Liver (tissue), 9 donors: Measurements from ENCODE around the gene CFAP44. TPM values are rescaled to one million over a fixed set of nuclear protein-coding genes. Genes with fewer than 3 reads are reported as not detected.

Experiments used
- DNase-seq: peaks from one replicate; pipeline ENCODE4 v3.0.0-alpha.2; 2017; ENCODE audit warnings: low spot score
- H3K27ac ChIP-seq, 2 donors: one replicate each; pipeline ENCODE4 v1.7.0; 2013; ENCODE audit warnings: inconsistent platforms in 2 of 2, low read length in 2 of 2, control low read depth in 1 of 2, low read depth in 1 of 2, mild to moderate bottlenecking in 1 of 2
- H3K27me3 ChIP-seq, 4 donors: one replicate each; pipeline versions ENCODE4 v1.6.1 to v1.7.0; 2013; ENCODE audit warnings: low read length in 3 of 4, inconsistent platforms in 1 of 4, mild to moderate bottlenecking in 1 of 4, moderate library complexity in 1 of 4; ENCODE audit not compliant: control insufficient read depth in 4 of 4, insufficient read depth in 4 of 4
- H3K36me3 ChIP-seq, 4 donors: one replicate each; pipeline versions ENCODE4 v1.6.1 to v1.7.0; 2013; ENCODE audit warnings: low read length in 3 of 4, mild to moderate bottlenecking in 3 of 4, low read depth in 1 of 4, moderate library complexity in 1 of 4; ENCODE audit not compliant: control insufficient read depth in 4 of 4, insufficient read depth in 3 of 4
- H3K4me1 ChIP-seq, 4 donors: one replicate each; pipeline versions ENCODE4 v1.6.1 to v1.7.0; 2013; ENCODE audit warnings: low read length in 3 of 4, mild to moderate bottlenecking in 3 of 4, moderate library complexity in 1 of 4; ENCODE audit not compliant: control insufficient read depth in 4 of 4, insufficient read depth in 4 of 4
- H3K4me3 ChIP-seq, 3 donors: one replicate each; pipeline versions ENCODE4 v1.6.1 to v1.7.0; 2013; ENCODE audit warnings: low read length in 3 of 3, control low read depth in 1 of 3, low read depth in 1 of 3, mild to moderate bottlenecking in 1 of 3
- H3K9ac ChIP-seq, 2 donors: one replicate each; pipeline ENCODE4 v1.7.0; 2013; ENCODE audit warnings: low read length in 2 of 2, mild to moderate bottlenecking in 2 of 2, moderate library complexity in 2 of 2, control low read depth in 1 of 2, low read depth in 1 of 2
- H3K9me3 ChIP-seq, 4 donors: one replicate each; pipeline versions ENCODE4 v1.6.1 to v1.7.0; 2013; ENCODE audit warnings: low read length in 3 of 4; ENCODE audit not compliant: control insufficient read depth in 4 of 4
- EGR1 ChIP-seq, 2 donors: IDR thresholded peaks; 2 replicates each; pipeline ENCODE4 v1.6.1; 2016 to 2018; ENCODE audit warnings: antibody characterized with exemption in 2 of 2, low read depth in 2 of 2
- FOXA1 ChIP-seq: IDR thresholded peaks from 2 replicates; pipeline ENCODE4 v1.6.1; 2016; ENCODE audit warnings: antibody characterized with exemption
- FOXA2 ChIP-seq: IDR thresholded peaks from 2 replicates; pipeline ENCODE4 v1.6.1; 2016; ENCODE audit warnings: antibody characterized with exemption
- HNF4G ChIP-seq: IDR thresholded peaks from 2 replicates; pipeline ENCODE4 v1.6.1; 2016; ENCODE audit warnings: antibody characterized with exemption
- JUND ChIP-seq, 2 donors: IDR thresholded peaks; 2 replicates each; pipeline ENCODE4 v1.6.1; 2016; ENCODE audit warnings: antibody characterized with exemption in 2 of 2
- RXRA ChIP-seq, 2 donors: IDR thresholded peaks; 2 replicates each; pipeline ENCODE4 v1.6.1; 2017 to 2018; ENCODE audit warnings: antibody characterized with exemption in 2 of 2, mild to moderate bottlenecking in 1 of 2
- SP1 ChIP-seq: IDR thresholded peaks from 2 replicates; pipeline ENCODE4 v1.6.1; 2018; ENCODE audit warnings: antibody characterized with exemption, mild to moderate bottlenecking
- TAF1 ChIP-seq: conservative IDR thresholded peaks from 2 replicates; pipeline ENCODE4 v1.6.1; 2016; ENCODE audit warnings: antibody characterized with exemption, mild to moderate bottlenecking
- YY1 ChIP-seq: IDR thresholded peaks from 2 replicates; pipeline ENCODE4 v1.6.1; 2016; ENCODE audit warnings: antibody characterized with exemption, mild to moderate bottlenecking
- WGBS: extraction: QIAGEN DNeasy Blood & Tissue Kit; methylation state at CpG from one replicate; pipeline ENCODE4 v1.1.7; 2013; 5-methylcytosine and 5-hydroxymethylcytosine counted together
- polyA plus RNA-seq, 2 donors: library from polyadenylated mRNA; stranded (reverse) in 1 of 2; unstranded in 1 of 2; fragments of 200-250 nt in 1 of 2; fragments of >200 nt in 1 of 2; fragmentation: Nextera tagmentation in 1 of 2; extraction: Ambion mirVana in 1 of 2; gene quantifications; one replicate each; pipeline versions ENCODE4 v1.2.1 to v1.2.3, GENCODE V29; 2013 to 2015
- total RNA-seq, 2 donors: library from RNA; depleted of rRNA; stranded (reverse); fragments of >200 nt; gene quantifications; one replicate each; pipeline ENCODE4 v1.2.3, GENCODE V29; 2014
- TF ChIP-seq, protein P1 (sequence below): fragments of 150-350 bp; IDR thresholded peaks from 2 replicates; pipeline ENCODE4 v1.5.1; 2017; ENCODE audit warnings: improper control_type of control experiment, low read depth, low read length; ENCODE audit not compliant: missing input control
- TF ChIP-seq, protein P2 (sequence below): IDR thresholded peaks from 2 replicates; pipeline ENCODE4 v1.6.1; 2016; ENCODE audit warnings: antibody characterized with exemption
- TF ChIP-seq, protein P3 (sequence below): IDR thresholded peaks from 2 replicates; pipeline ENCODE4 v1.6.1; 2016; ENCODE audit warnings: antibody characterized with exemption, mild to moderate bottlenecking
- TF ChIP-seq, protein P4 (sequence below): IDR thresholded peaks from 2 replicates; pipeline ENCODE4 v1.6.1; 2016; ENCODE audit warnings: antibody characterized with exemption
- donor health status: healthy.
- donor health status: healthy.
- donor health status: healthy.
- donor health status: healthy.
- donor health status: healthy.

Gene CFAP44
- total and polyA plus RNA-seq, 4 donors = 0.56 to 7.6 (median 1.1) TPM

DNA sequence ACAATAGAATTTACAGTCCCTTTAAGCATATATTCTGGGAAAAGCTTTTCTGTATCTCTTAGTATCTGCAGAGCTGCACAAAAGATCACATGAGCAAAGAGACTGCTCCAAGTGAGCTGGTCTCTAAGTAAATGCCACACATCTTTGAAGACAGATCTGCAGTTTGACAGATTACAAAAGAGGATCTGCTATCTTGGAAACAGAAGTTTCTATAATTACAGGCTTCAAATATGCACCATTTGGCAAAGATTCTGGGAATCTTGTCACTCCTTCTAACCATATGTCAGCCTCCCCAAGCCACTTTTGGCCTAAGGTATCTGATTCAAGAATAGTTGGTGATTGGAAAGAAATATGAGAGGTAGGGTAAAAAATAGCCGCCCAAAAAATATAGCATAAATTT is 9.6 kb upstream of the CFAP44 start:
- Histone ChIP-seq H3K4me1 (no peaks in the 10 kb centered on the region), H3K4me3 (no peak overlapping the region), H3K9ac (no peak overlapping the region), H3K27ac (no peak overlapping the region), H3K27me3 (no peaks in the 10 kb centered on the region), H3K9me3 (no peaks in the 10 kb centered on the region), H3K36me3 (peaks cover 1 to 13% (median 6%) of the 10 kb centered on the region in 4 donors)
- no peak for DNase-seq
- TF ChIP-seq TAF1 (no peak), FOXA1 (no peak), YY1 (no peak), EGR1 (IDR thresholded peaks at IDR 0.05; ENCODE audit: low read depth in 2 of 2) (no peak), FOXA2 (no peak), SP1 (no peak), RXRA (IDR thresholded peaks at IDR 0.05) (no peak), HNF4G (no peak)
- TF ChIP-seq, protein P1, sequence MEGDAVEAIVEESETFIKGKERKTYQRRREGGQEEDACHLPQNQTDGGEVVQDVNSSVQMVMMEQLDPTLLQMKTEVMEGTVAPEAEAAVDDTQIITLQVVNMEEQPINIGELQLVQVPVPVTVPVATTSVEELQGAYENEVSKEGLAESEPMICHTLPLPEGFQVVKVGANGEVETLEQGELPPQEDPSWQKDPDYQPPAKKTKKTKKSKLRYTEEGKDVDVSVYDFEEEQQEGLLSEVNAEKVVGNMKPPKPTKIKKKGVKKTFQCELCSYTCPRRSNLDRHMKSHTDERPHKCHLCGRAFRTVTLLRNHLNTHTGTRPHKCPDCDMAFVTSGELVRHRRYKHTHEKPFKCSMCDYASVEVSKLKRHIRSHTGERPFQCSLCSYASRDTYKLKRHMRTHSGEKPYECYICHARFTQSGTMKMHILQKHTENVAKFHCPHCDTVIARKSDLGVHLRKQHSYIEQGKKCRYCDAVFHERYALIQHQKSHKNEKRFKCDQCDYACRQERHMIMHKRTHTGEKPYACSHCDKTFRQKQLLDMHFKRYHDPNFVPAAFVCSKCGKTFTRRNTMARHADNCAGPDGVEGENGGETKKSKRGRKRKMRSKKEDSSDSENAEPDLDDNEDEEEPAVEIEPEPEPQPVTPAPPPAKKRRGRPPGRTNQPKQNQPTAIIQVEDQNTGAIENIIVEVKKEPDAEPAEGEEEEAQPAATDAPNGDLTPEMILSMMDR = no peak
- TF ChIP-seq, protein P2, sequence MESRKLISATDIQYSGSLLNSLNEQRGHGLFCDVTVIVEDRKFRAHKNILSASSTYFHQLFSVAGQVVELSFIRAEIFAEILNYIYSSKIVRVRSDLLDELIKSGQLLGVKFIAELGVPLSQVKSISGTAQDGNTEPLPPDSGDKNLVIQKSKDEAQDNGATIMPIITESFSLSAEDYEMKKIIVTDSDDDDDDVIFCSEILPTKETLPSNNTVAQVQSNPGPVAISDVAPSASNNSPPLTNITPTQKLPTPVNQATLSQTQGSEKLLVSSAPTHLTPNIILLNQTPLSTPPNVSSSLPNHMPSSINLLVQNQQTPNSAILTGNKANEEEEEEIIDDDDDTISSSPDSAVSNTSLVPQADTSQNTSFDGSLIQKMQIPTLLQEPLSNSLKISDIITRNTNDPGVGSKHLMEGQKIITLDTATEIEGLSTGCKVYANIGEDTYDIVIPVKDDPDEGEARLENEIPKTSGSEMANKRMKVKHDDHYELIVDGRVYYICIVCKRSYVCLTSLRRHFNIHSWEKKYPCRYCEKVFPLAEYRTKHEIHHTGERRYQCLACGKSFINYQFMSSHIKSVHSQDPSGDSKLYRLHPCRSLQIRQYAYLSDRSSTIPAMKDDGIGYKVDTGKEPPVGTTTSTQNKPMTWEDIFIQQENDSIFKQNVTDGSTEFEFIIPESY = no peak
- TF ChIP-seq, protein P3, sequence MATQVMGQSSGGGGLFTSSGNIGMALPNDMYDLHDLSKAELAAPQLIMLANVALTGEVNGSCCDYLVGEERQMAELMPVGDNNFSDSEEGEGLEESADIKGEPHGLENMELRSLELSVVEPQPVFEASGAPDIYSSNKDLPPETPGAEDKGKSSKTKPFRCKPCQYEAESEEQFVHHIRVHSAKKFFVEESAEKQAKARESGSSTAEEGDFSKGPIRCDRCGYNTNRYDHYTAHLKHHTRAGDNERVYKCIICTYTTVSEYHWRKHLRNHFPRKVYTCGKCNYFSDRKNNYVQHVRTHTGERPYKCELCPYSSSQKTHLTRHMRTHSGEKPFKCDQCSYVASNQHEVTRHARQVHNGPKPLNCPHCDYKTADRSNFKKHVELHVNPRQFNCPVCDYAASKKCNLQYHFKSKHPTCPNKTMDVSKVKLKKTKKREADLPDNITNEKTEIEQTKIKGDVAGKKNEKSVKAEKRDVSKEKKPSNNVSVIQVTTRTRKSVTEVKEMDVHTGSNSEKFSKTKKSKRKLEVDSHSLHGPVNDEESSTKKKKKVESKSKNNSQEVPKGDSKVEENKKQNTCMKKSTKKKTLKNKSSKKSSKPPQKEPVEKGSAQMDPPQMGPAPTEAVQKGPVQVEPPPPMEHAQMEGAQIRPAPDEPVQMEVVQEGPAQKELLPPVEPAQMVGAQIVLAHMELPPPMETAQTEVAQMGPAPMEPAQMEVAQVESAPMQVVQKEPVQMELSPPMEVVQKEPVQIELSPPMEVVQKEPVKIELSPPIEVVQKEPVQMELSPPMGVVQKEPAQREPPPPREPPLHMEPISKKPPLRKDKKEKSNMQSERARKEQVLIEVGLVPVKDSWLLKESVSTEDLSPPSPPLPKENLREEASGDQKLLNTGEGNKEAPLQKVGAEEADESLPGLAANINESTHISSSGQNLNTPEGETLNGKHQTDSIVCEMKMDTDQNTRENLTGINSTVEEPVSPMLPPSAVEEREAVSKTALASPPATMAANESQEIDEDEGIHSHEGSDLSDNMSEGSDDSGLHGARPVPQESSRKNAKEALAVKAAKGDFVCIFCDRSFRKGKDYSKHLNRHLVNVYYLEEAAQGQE = no peak
- TF ChIP-seq, protein P4, sequence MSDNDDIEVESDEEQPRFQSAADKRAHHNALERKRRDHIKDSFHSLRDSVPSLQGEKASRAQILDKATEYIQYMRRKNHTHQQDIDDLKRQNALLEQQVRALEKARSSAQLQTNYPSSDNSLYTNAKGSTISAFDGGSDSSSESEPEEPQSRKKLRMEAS = no peak
- 100% methylated on average over 1 of the region's 1 CpG for WGBS

DNA sequence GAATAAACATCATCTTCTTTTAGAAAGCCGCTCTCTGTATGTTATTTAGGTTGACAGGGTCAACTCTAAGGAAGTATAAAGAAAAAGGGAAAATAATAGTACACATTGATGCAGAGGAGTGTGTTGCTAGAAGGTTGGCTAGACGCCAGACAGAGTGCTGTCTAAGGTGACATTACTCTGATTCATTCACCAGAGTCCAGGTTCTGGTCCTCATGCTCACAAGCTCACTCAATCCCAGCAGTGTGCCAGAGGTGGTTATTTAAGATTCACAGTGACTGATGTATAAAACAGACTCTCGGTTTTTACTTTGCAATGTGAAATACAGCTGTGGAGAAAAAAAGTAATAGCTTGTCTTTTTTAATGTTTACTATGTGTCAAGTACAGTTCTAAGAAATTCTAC is 1.7 kb downstream of the CFAP44 start:
- Histone ChIP-seq H3K27me3 (no peaks in the 10 kb centered on the region), H3K4me1 (no peaks in the 10 kb centered on the region), H3K4me3 (no peak overlapping the region), H3K27ac (no peak overlapping the region), H3K9me3 (no peaks in the 10 kb centered on the region), H3K36me3 (peaks cover 0 to 4% (median 0%) of the 10 kb centered on the region in 4 donors), H3K9ac (no peak overlapping the region)
- TF ChIP-seq JUND (IDR thresholded peaks at IDR 0.05) = no peak
- 95% methylated on average over 3 of the region's 3 CpGs for WGBS
- no peak for DNase-seq
